Left lung (tissue), 10 donors: Measurements from ENCODE around the gene CMTM7. TPM values are rescaled to one million over a fixed set of nuclear protein-coding genes. Genes with fewer than 3 reads are reported as not detected.

Source experiments
- ATAC-seq: fragments of 200-7000 bp; cut with Tn5 transposase; one replicate; pipeline ENCODE4 v1.9.1; 2020; ENCODE audit warnings: moderate library complexity
- DNase-seq, 4 donors: peaks; one replicate each; pipeline ENCODE4 v3.0.0-alpha.2; 2013 to 2020
- H3K27ac ChIP-seq, 2 donors: fragments of 200-600 bp; sonication (generic) in 1 of 2; one replicate each; pipeline versions ENCODE4 v1.5.0 to v1.8.0; 2020 to 2021
- H3K27me3 ChIP-seq, 2 donors: fragments of 200-600 bp; sonication (generic) in 1 of 2; one replicate each; pipeline versions ENCODE4 v1.5.0 to v1.8.0; 2020 to 2021
- H3K36me3 ChIP-seq, 2 donors: fragments of 200-600 bp; sonication (generic) in 1 of 2; one replicate each; pipeline versions ENCODE4 v1.5.0 to v1.8.0; 2020 to 2021
- H3K4me1 ChIP-seq, 2 donors: fragments of 200-600 bp; one replicate each; pipeline ENCODE4 v1.8.0; 2021
- H3K4me3 ChIP-seq, 2 donors: fragments of 200-600 bp; sonication (generic) in 1 of 2; one replicate each; pipeline versions ENCODE4 v1.5.0 to v1.8.0; 2020 to 2021; ENCODE audit warnings: mild to moderate bottlenecking in 1 of 2
- H3K9me3 ChIP-seq, 2 donors: fragments of 200-600 bp; sonication (generic) in 1 of 2; one replicate each; pipeline versions ENCODE4 v1.5.0 to v1.8.0; 2020 to 2021
- CTCF ChIP-seq, 2 donors: fragments of 200-600 bp; sonication (generic) in 1 of 2; IDR thresholded peaks; one replicate each; pipeline versions ENCODE4 v1.5.0 to v1.8.0; 2021; ENCODE audit warnings: antibody characterized with exemption in 2 of 2
- intact Hi-C, 2 donors: fragments of 100-400 bp; cut with DNase I; formaldehyde crosslinking; loops; one replicate each; pipeline versions ENCODE4 v1.11.2 to v1.14.2; 2022
- polyA plus RNA-seq, 6 donors: library from polyadenylated mRNA; unstranded; fragments of 120-200 nt; gene quantifications; one replicate each; pipeline ENCODE4 v1.2.1, GENCODE V29; 2013; ENCODE audit not compliant: insufficient read length in 6 of 6
- total RNA-seq, 2 donors: library from RNA; stranded (reverse); fragmentation: NEBNext Ultra II Directional; extraction: Animal tissue kit (Norgen Biotek cat#: 25700); gene quantifications; one replicate each; pipeline ENCODE4 v1.2.1, GENCODE V29; 2021
- donor health status: DM: no; HTN: yes; CAD: no.
- donor health status: DM: no; HTN: no; CAD: no.

CMTM7 gene
- total and polyA plus RNA-seq, 8 donors = 46.7 to 80.5 (median 68.4) TPM

DNA sequence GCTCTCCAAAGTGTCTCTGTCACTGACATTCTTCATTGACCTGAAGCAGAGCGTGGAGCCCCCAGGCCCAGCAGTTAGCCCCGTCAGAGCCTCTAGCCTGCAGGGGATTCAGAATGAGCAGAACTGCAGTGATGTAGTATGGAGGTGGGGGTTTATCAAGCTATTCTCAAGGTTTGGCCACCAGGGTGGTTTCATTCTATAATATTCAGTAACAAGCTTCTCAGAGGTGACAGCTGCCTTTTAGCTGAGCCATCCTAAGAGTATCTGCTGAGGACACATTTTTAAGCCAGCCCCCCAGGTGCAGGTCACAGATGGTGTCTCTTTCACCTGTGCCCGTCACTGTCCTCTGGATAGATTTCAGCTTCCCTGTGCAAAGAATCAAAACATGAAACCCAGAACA, 31.9 kb downstream of the CMTM7 start:
- H3K27me3 ChIP-seq = no peaks in the 10 kb centered on the region
- intact Hi-C loops = no loop called here
- H3K4me1 ChIP-seq = peaks cover 49 to 81% of the 10 kb centered on the region in 2 donors
- DNase-seq (no peak), ATAC-seq (no peak)
- no peak overlapping the region for H3K4me3 ChIP-seq
- H3K36me3 ChIP-seq = no peaks in the 10 kb centered on the region
- no peaks in the 10 kb centered on the region for H3K9me3 ChIP-seq
- peak overlapping the region; percentile 79 to 85 for H3K27ac ChIP-seq
- TF ChIP-seq CTCF (IDR thresholded peaks at IDR 0.05) = no peak

GRCh38 chr3:32423956-32424557, 32.4 kb downstream of the CMTM7 start:
- Histone ChIP-seq H3K4me3 (no peak overlapping the region), H3K27ac (peak overlapping the region; percentile 39 to 53), H3K36me3 (no peaks in the 10 kb centered on the region), H3K9me3 (no peaks in the 10 kb centered on the region), H3K27me3 (no peaks in the 10 kb centered on the region), H3K4me1 (peaks cover 49 to 82% of the 10 kb centered on the region in 2 donors)
- intact Hi-C loops = no loop called here
- DNase-seq (no peak), ATAC-seq (no peak)
- TF ChIP-seq CTCF (IDR thresholded peaks at IDR 0.05) = no peak

DNA sequence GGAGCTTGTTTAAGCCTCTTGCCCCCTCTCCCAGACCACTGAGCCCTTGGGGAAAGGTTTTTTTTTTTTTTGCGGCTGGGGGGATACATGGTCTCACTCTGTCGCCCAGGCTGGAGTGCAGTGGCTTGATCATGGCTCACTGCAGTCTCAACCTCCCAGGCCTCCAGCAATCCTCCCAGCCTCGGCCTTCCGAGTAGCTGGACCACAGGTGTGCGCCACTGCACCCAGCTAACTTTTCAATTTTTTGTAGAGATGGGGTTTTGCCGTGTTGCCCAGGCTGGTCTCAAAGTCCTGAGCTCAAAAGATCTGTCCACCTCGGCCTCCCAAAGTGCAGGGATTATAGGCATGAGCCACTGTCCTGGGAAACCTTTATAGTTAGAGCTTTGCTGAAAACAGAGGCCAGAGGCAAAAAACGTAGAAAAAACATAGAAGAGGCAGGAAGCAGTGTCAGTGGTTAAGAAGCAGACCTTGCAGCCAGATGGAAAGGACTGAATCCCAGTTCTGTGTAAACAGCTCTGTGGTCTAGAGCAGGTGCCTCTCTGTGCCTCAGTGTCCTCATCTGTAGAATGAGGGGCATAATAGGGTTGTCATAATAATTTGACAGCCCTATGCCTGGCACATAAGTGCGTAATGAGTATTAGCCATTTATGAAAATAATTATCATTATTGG, 33.1 kb downstream of the CMTM7 start:
- intact Hi-C loops = no loop called here
- no peaks in the 10 kb centered on the region for H3K36me3 ChIP-seq
- no peak overlapping the region for H3K4me3 ChIP-seq
- ATAC-seq (no peak), DNase-seq (no peak)
- no peaks in the 10 kb centered on the region for H3K9me3 ChIP-seq
- H3K27me3 ChIP-seq = no peaks in the 10 kb centered on the region
- peak overlapping the region; percentile 39 to 53 for H3K27ac ChIP-seq
- peaks cover 49 to 78% of the 10 kb centered on the region in 2 donors for H3K4me1 ChIP-seq
- no peak for TF ChIP-seq CTCF (IDR thresholded peaks at IDR 0.05)

GRCh38 chr3:32428092-32429068, 36.7 kb downstream of the CMTM7 start:
- intact Hi-C loops = no loop called here
- no peaks in the 10 kb centered on the region for H3K36me3 ChIP-seq
- no peak for DNase-seq
- TF ChIP-seq CTCF (IDR thresholded peaks at IDR 0.05) = no peak
- peaks cover 17 to 69% of the 10 kb centered on the region in 2 donors for H3K4me1 ChIP-seq
- peak; percentile 25 for ATAC-seq
- H3K27me3 ChIP-seq = no peaks in the 10 kb centered on the region
- no peaks in the 10 kb centered on the region for H3K9me3 ChIP-seq
- peak overlapping the region; percentile 15 to 49 for H3K27ac ChIP-seq
- H3K4me3 ChIP-seq = no peak overlapping the region

DNA sequence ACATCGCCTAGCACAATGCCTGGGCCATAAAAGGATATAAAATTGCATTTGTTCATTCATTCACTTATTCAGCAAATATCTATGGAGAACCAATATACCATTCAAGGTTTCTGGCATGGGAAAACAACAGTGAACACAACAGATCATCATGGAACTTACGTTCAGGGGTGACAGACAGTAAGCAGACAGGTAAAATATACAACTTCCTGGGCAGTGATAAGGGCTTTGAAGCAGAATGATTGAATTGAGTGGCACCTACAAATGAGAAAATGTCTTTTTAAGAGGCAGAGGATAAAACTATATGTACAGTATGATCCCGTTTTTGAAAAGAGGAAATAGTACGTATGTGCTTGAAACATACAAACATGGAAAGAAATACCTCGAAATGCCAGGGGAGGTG, 39.2 kb downstream of the CMTM7 start:
- H3K36me3 ChIP-seq = no peaks in the 10 kb centered on the region
- no peaks in the 10 kb centered on the region for H3K9me3 ChIP-seq
- no peak for TF ChIP-seq CTCF (IDR thresholded peaks at IDR 0.05)
- DNase-seq (no peak), ATAC-seq (no peak)
- H3K27ac ChIP-seq = no peak overlapping the region
- H3K4me3 ChIP-seq = no peak overlapping the region
- H3K4me1 ChIP-seq = peaks cover 3 to 51% of the 10 kb centered on the region in 2 donors
- intact Hi-C loops = no loop called here
- no peaks in the 10 kb centered on the region for H3K27me3 ChIP-seq
